ENCODE data around the gene ZC2HC1B. TPM values are rescaled to one million over a fixed set of nuclear protein-coding genes. Genes with fewer than 3 reads are reported as not detected.

The ZC2HC1B gene
- total RNA-seq, 5 donors from 2014 or later (not counting 1 experiment from before 2014, with no cell fraction given) = not detected

- no peak for DNase-seq
- no peaks in the 10 kb centered on the region for H3K4me1 ChIP-seq (ENCODE audit: control insufficient read depth in 1 of 2, extremely low read depth in 1 of 2, insufficient read depth in 2 of 2, low read length in 2 of 2)
- ChIA-PET POLR2A (no interaction called here), CTCF (interaction anchor here in 1 of 2 donors (0.6 kb wide), 1 partner anchor 145 kb away, joined by 10 read pairs; no protein-coding TSS in a partner anchor)
- no peaks in the 10 kb centered on the region for H3K9me3 Mint-ChIP-seq
- H3K27ac Mint-ChIP-seq = no peak overlapping the region
- no peak overlapping the region for H3K27ac ChIP-seq (ENCODE audit: low read length)
- no peaks in the 10 kb centered on the region for H3K36me3 Mint-ChIP-seq
- no peaks in the 10 kb centered on the region for H3K27me3 Mint-ChIP-seq
- no peak for ATAC-seq (replicated peaks in 1 of 4)
- no peaks in the 10 kb centered on the region for H3K36me3 ChIP-seq (ENCODE audit: control insufficient read depth in 2 of 2, extremely low read depth in 1 of 2, insufficient read depth in 1 of 2, low read length in 1 of 2)
- no peaks in the 10 kb centered on the region for H3K27me3 ChIP-seq (replicated peaks in 1 of 2; ENCODE audit: control insufficient read depth in 2 of 2, extremely low read depth in 1 of 2, insufficient read depth in 2 of 2, low read length in 1 of 2)
- no peaks in the 10 kb centered on the region for H3K9me3 ChIP-seq
- no peak overlapping the region for H3K4me3 Mint-ChIP-seq
- 96% methylated on average over 11 of the region's 13 CpGs for WGBS (ENCODE audit: insufficient coverage)
- peaks cover 5 to 9% (median 6%) of the 10 kb centered on the region in 3 donors for H3K4me1 Mint-ChIP-seq
- H3K4me3 ChIP-seq (ENCODE audit: control insufficient read depth in 1 of 2, extremely low read depth in 1 of 2, low read length in 1 of 2) = no peak overlapping the region
Observed at GRCh38 chr6:143973097-143973966, 109.1 kb downstream of the ZC2HC1B start.

GRCh38 chr6:143974089-143974488, 109.8 kb downstream of the ZC2HC1B start:
- DNase-seq (no peak), ATAC-seq (replicated peaks in 1 of 4) (no peak)
- peaks cover 5 to 9% (median 6%) of the 10 kb centered on the region in 3 donors for H3K4me1 Mint-ChIP-seq
- H3K27me3 Mint-ChIP-seq = no peaks in the 10 kb centered on the region
- no peak overlapping the region for H3K27ac Mint-ChIP-seq
- Histone ChIP-seq H3K4me1 (ENCODE audit: control insufficient read depth in 1 of 2, extremely low read depth in 1 of 2, insufficient read depth in 2 of 2, low read length in 2 of 2) (no peaks in the 10 kb centered on the region), H3K4me3 (ENCODE audit: control insufficient read depth in 1 of 2, extremely low read depth in 1 of 2, low read length in 1 of 2) (no peak overlapping the region), H3K36me3 (ENCODE audit: control insufficient read depth in 2 of 2, extremely low read depth in 1 of 2, insufficient read depth in 1 of 2, low read length in 1 of 2) (no peaks in the 10 kb centered on the region), H3K27ac (ENCODE audit: low read length) (no peak overlapping the region), H3K27me3 (replicated peaks in 1 of 2; ENCODE audit: control insufficient read depth in 2 of 2, extremely low read depth in 1 of 2, insufficient read depth in 2 of 2, low read length in 1 of 2) (no peaks in the 10 kb centered on the region), H3K9me3 (no peaks in the 10 kb centered on the region)
- no peaks in the 10 kb centered on the region for H3K36me3 Mint-ChIP-seq
- ChIA-PET POLR2A (no interaction called here), CTCF (interaction anchor here in 1 of 2 donors (0.6 kb wide), 1 partner anchor 145 kb away, joined by 10 read pairs; no protein-coding TSS in a partner anchor)
- H3K9me3 Mint-ChIP-seq = no peaks in the 10 kb centered on the region
- no peak overlapping the region for H3K4me3 Mint-ChIP-seq
- WGBS (ENCODE audit: insufficient coverage) = 100% methylated on average over 1 of the region's 8 CpGs

- H3K36me3 Mint-ChIP-seq = no peaks in the 10 kb centered on the region
- H3K27me3 ChIP-seq (replicated peaks in 1 of 2; ENCODE audit: control insufficient read depth in 2 of 2, extremely low read depth in 1 of 2, insufficient read depth in 2 of 2, low read length in 1 of 2) = no peaks in the 10 kb centered on the region
- no peaks in the 10 kb centered on the region for H3K9me3 ChIP-seq
- H3K27ac Mint-ChIP-seq = no peak overlapping the region
- H3K4me1 Mint-ChIP-seq = peaks cover 5 to 9% (median 6%) of the 10 kb centered on the region in 3 donors
- ATAC-seq (replicated peaks in 1 of 4) = no peak
- H3K27me3 Mint-ChIP-seq = no peaks in the 10 kb centered on the region
- no peak for DNase-seq
- H3K4me3 Mint-ChIP-seq = no peak overlapping the region
- no CpG with 5 or more reads among the region's 3 CpGs for WGBS (ENCODE audit: insufficient coverage)
- H3K36me3 ChIP-seq (ENCODE audit: control insufficient read depth in 2 of 2, extremely low read depth in 1 of 2, insufficient read depth in 1 of 2, low read length in 1 of 2) = no peaks in the 10 kb centered on the region
- CTCF ChIA-PET = interaction anchor here (0.6 kb wide), 2 partner anchors 778 to 1659 kb away, joined by 3 to 8 read pairs; no protein-coding TSS in a partner anchor
- no peaks in the 10 kb centered on the region for H3K4me1 ChIP-seq (ENCODE audit: control insufficient read depth in 1 of 2, extremely low read depth in 1 of 2, insufficient read depth in 2 of 2, low read length in 2 of 2)
- no peak overlapping the region for H3K4me3 ChIP-seq (ENCODE audit: control insufficient read depth in 1 of 2, extremely low read depth in 1 of 2, low read length in 1 of 2)
- no peak overlapping the region for H3K27ac ChIP-seq (ENCODE audit: low read length)
- POLR2A ChIA-PET = interaction anchor here (0.6 kb wide), 2 partner anchors 9 to 86 kb away, joined by 5 to 8 read pairs; no protein-coding TSS in a partner anchor
- no peaks in the 10 kb centered on the region for H3K9me3 Mint-ChIP-seq
Observed at GRCh38 chr6:143976806-143977349, 112.6 kb downstream of the ZC2HC1B start.

- no peak overlapping the region for H3K27ac Mint-ChIP-seq
- no peaks in the 10 kb centered on the region for H3K36me3 ChIP-seq (ENCODE audit: control insufficient read depth in 2 of 2, extremely low read depth in 1 of 2, insufficient read depth in 1 of 2, low read length in 1 of 2)
- H3K27me3 Mint-ChIP-seq = no peaks in the 10 kb centered on the region
- WGBS (ENCODE audit: insufficient coverage) = no CpG with 5 or more reads among the region's 1 CpG
- DNase-seq (no peak), ATAC-seq (replicated peaks in 1 of 4) (no peak)
- H3K4me1 Mint-ChIP-seq = peaks cover 5 to 9% (median 6%) of the 10 kb centered on the region in 3 donors
- no peaks in the 10 kb centered on the region for H3K36me3 Mint-ChIP-seq
- CTCF ChIA-PET = interaction anchor here in 1 of 2 donors (0.7 kb wide), 1 partner anchor 41 kb away, joined by 3 read pairs; no protein-coding TSS in a partner anchor
- no peaks in the 10 kb centered on the region for H3K27me3 ChIP-seq (replicated peaks in 1 of 2; ENCODE audit: control insufficient read depth in 2 of 2, extremely low read depth in 1 of 2, insufficient read depth in 2 of 2, low read length in 1 of 2)
- no peaks in the 10 kb centered on the region for H3K4me1 ChIP-seq (ENCODE audit: control insufficient read depth in 1 of 2, extremely low read depth in 1 of 2, insufficient read depth in 2 of 2, low read length in 2 of 2)
- no peak overlapping the region for H3K4me3 ChIP-seq (ENCODE audit: control insufficient read depth in 1 of 2, extremely low read depth in 1 of 2, low read length in 1 of 2)
- H3K4me3 Mint-ChIP-seq = no peak overlapping the region
- POLR2A ChIA-PET = no interaction called here
- no peaks in the 10 kb centered on the region for H3K9me3 Mint-ChIP-seq
- H3K9me3 ChIP-seq = no peaks in the 10 kb centered on the region
- H3K27ac ChIP-seq (ENCODE audit: low read length) = no peak overlapping the region
Observed at GRCh38 chr6:143980921-143981320, 116.6 kb downstream of the ZC2HC1B start.

- no peaks in the 10 kb centered on the region for H3K9me3 ChIP-seq
- ChIA-PET POLR2A (no interaction called here), CTCF (no interaction called here)
- no peaks in the 10 kb centered on the region for H3K36me3 ChIP-seq (ENCODE audit: control insufficient read depth in 2 of 2, extremely low read depth in 1 of 2, insufficient read depth in 1 of 2, low read length in 1 of 2)
- no peaks in the 10 kb centered on the region for H3K4me1 ChIP-seq (ENCODE audit: control insufficient read depth in 1 of 2, extremely low read depth in 1 of 2, insufficient read depth in 2 of 2, low read length in 2 of 2)
- no peaks in the 10 kb centered on the region for H3K27me3 ChIP-seq (replicated peaks in 1 of 2; ENCODE audit: control insufficient read depth in 2 of 2, extremely low read depth in 1 of 2, insufficient read depth in 2 of 2, low read length in 1 of 2)
- DNase-seq = no peak
- Mint-ChIP-seq H3K4me1 (no peaks in the 10 kb centered on the region), H3K27me3 (no peaks in the 10 kb centered on the region), H3K9me3 (no peaks in the 10 kb centered on the region), H3K27ac (no peak overlapping the region), H3K4me3 (no peak overlapping the region), H3K36me3 (no peaks in the 10 kb centered on the region)
- no peak overlapping the region for H3K27ac ChIP-seq (ENCODE audit: low read length)
- H3K4me3 ChIP-seq (ENCODE audit: control insufficient read depth in 1 of 2, extremely low read depth in 1 of 2, low read length in 1 of 2) = no peak overlapping the region
- WGBS (ENCODE audit: insufficient coverage) = 74% methylated on average over 2 of the region's 2 CpGs
- no peak for ATAC-seq (replicated peaks in 1 of 4)
Observed at GRCh38 chr6:143982968-143983367, 118.7 kb downstream of the ZC2HC1B start.

GRCh38 chr6:143984666-143985065, 120.4 kb downstream of the ZC2HC1B start:
- Histone ChIP-seq H3K27ac (ENCODE audit: low read length) (no peak overlapping the region), H3K27me3 (replicated peaks in 1 of 2; ENCODE audit: control insufficient read depth in 2 of 2, extremely low read depth in 1 of 2, insufficient read depth in 2 of 2, low read length in 1 of 2) (no peaks in the 10 kb centered on the region), H3K4me1 (ENCODE audit: control insufficient read depth in 1 of 2, extremely low read depth in 1 of 2, insufficient read depth in 2 of 2, low read length in 2 of 2) (no peaks in the 10 kb centered on the region), H3K4me3 (ENCODE audit: control insufficient read depth in 1 of 2, extremely low read depth in 1 of 2, low read length in 1 of 2) (no peak overlapping the region), H3K9me3 (no peaks in the 10 kb centered on the region), H3K36me3 (ENCODE audit: control insufficient read depth in 2 of 2, extremely low read depth in 1 of 2, insufficient read depth in 1 of 2, low read length in 1 of 2) (no peaks in the 10 kb centered on the region)
- no CpG with 5 or more reads among the region's 2 CpGs for WGBS (ENCODE audit: insufficient coverage)
- ATAC-seq (replicated peaks in 1 of 4) = no peak
- Mint-ChIP-seq H3K4me1 (no peaks in the 10 kb centered on the region), H3K27me3 (no peaks in the 10 kb centered on the region), H3K9me3 (no peaks in the 10 kb centered on the region), H3K27ac (no peak overlapping the region), H3K36me3 (no peaks in the 10 kb centered on the region), H3K4me3 (no peak overlapping the region)
- no peak for DNase-seq
- CTCF ChIA-PET = interaction anchor here in 1 of 2 donors (0.6 kb wide), 1 partner anchor 150 kb away, joined by 3 read pairs; no protein-coding TSS in a partner anchor
- POLR2A ChIA-PET = no interaction called here

Measured in T-cell (primary cell).